Spleen (tissue), 11 donors: ENCODE results near the gene TRPM1. TPM values are rescaled to one million over a fixed set of nuclear protein-coding genes. Genes with fewer than 3 reads are reported as not detected.

ENCODE experiments used
- DNase-seq: peaks from one replicate; pipeline ENCODE4 v3.0.0-alpha.2; 2020
- H3K27ac ChIP-seq, 8 donors: fragments of 200-600 bp; sonication (generic) in 7 of 8; 1 replicate in 4 of 8; 2 replicates in 4 of 8; pipeline versions ENCODE4 v1.5.0 to v1.8.0; 2016 to 2021; ENCODE audit warnings: inconsistent platforms in 4 of 8, mild to moderate bottlenecking in 4 of 8, moderate library complexity in 1 of 8
- H3K27me3 ChIP-seq, 7 donors: fragments of 200-600 bp; sonication (generic) in 6 of 7; replicated peaks in 1 of 7; 1 replicate in 4 of 7; 2 replicates in 3 of 7; pipeline versions ENCODE4 v1.5.0 to v1.8.0; 2016 to 2021; ENCODE audit warnings: inconsistent platforms in 3 of 7, mild to moderate bottlenecking in 1 of 7
- H3K36me3 ChIP-seq, 6 donors: fragments of 200-600 bp; sonication (generic) in 5 of 6; 1 replicate in 4 of 6; 2 replicates in 2 of 6; pipeline versions ENCODE4 v1.5.0 to v1.8.0; 2016 to 2021; ENCODE audit warnings: inconsistent platforms in 2 of 6
- H3K4me1 ChIP-seq, 6 donors: fragments of 200-600 bp; sonication (generic) in 5 of 6; 1 replicate in 3 of 6; 2 replicates in 3 of 6; pipeline versions ENCODE4 v1.5.0 to v1.8.0; 2016 to 2021; ENCODE audit warnings: inconsistent platforms in 3 of 6
- H3K4me3 ChIP-seq, 8 donors: fragments of 200-600 bp; sonication (generic) in 7 of 8; 1 replicate in 4 of 8; 2 replicates in 4 of 8; pipeline versions ENCODE4 v1.5.0 to v1.8.0; 2016 to 2021; ENCODE audit warnings: inconsistent platforms in 4 of 8, mild to moderate bottlenecking in 4 of 8, moderate library complexity in 2 of 8
- H3K9me3 ChIP-seq, 8 donors: fragments of 200-600 bp; sonication (generic) in 7 of 8; 1 replicate in 4 of 8; 2 replicates in 4 of 8; pipeline versions ENCODE4 v1.5.0 to v1.8.0; 2016 to 2021; ENCODE audit warnings: inconsistent platforms in 4 of 8
- CTCF ChIP-seq, 11 experiments: fragments of 200-600 bp in 7 of 11; fragments of 450-650 bp in 4 of 11; sonication (generic) in 4 of 11; IDR thresholded peaks in 8 of 11; conservative IDR thresholded peaks in 3 of 11; 1 replicate in 7 of 11; 2 replicates in 4 of 11; pipeline versions ENCODE4 v1.4.0 to v1.8.0; 2016 to 2021; ENCODE audit warnings: antibody characterized with exemption in 11 of 11, inconsistent platforms in 4 of 11, mild to moderate bottlenecking in 1 of 11
- POLR2A ChIP-seq, 3 donors: fragments of 450-650 bp; IDR thresholded peaks; one replicate each; pipeline ENCODE4 v1.5.1; 2017; ENCODE audit warnings: antibody characterized with exemption in 3 of 3, mild to moderate bottlenecking in 1 of 3
- POLR2AphosphoS5 ChIP-seq, 3 donors: sonication (generic); formaldehyde crosslinking; IDR thresholded peaks; one replicate each; pipeline ENCODE4 v1.5.1; 2017; ENCODE audit warnings: antibody characterized with exemption in 3 of 3
- WGBS, 5 donors: extraction: QIAGEN DNeasy Blood & Tissue Kit in 3 of 5; methylation state at CpG; one replicate each; pipeline versions ENCODE4 v1.1.5 to v1.1.7; 2013 to 2018; 5-methylcytosine and 5-hydroxymethylcytosine counted together
- intact Hi-C: fragments of 100-400 bp; cut with DNase I; formaldehyde crosslinking; loops from one replicate; pipeline ENCODE4 v1.15.0; 2023; ENCODE audit warnings: low total_unique reads
- polyA plus RNA-seq, 3 donors: library from polyadenylated mRNA; stranded (reverse); fragments of 200-250 nt; gene quantifications; one replicate each; pipeline ENCODE4 v1.2.1, GENCODE V29; 2013
- total RNA-seq, 7 donors: library from RNA; depleted of rRNA in 3 of 7; stranded (reverse); fragments of >200 nt in 3 of 7; fragmentation: NEBNext Ultra II Directional in 4 of 7; extraction: Animal tissue kit (Norgen Biotek cat#: 25700) in 4 of 7; gene quantifications; one replicate each; pipeline versions ENCODE4 v1.1.0 to v1.2.1, GENCODE V29; 2016 to 2021
- donor health status: healthy with polysubstance abuse.
- donor health status: DM: no; HTN: no; CAD: no; lungs with moderate emphysema.
- donor health status: DM: no; HTN: no; CAD: no.
- donor health status: Bipolar disorder and iron deficiency.
- donor health status: healthy.
- donor health status: DM: no; HTN: no; CAD: no.
- donor health status: DM: yes; HTN: yes; CAD: no.

Gene TRPM1
- total and polyA plus RNA-seq, 10 donors = 0.06 to 0.42 TPM; not detected in 8

- no peak for DNase-seq
- intact Hi-C loops = no loop called here
- Histone ChIP-seq H3K4me3 (no peak overlapping the region), H3K9me3 (no peaks in the 10 kb centered on the region), H3K4me1 (peaks cover 0 to 25% (median 21%) of the 10 kb centered on the region in 6 donors), H3K36me3 (no peaks in the 10 kb centered on the region), H3K27ac (no peak overlapping the region), H3K27me3 (no peaks in the 10 kb centered on the region)
- 83 to 91% (median 86%) methylated on average over 3 of the region's 3 CpGs for WGBS, 5 donors
- no peak for TF ChIP-seq CTCF (IDR thresholded peaks at IDR 0.05 in 8 of 11, conservative IDR thresholded peaks at IDR 0.05 in 3 of 11)
- TF ChIP-seq POLR2AphosphoS5 (IDR thresholded peaks at IDR 0.05) = no peak
- TF ChIP-seq POLR2A (IDR thresholded peaks at IDR 0.05) = no peak
These were observed 55.9 kb downstream of the TRPM1 start for GRCh38 chr15:31045606-31046005.

- DNase-seq = no peak
- TF ChIP-seq POLR2AphosphoS5 (IDR thresholded peaks at IDR 0.05) (no peak), CTCF (IDR thresholded peaks at IDR 0.05 in 8 of 11, conservative IDR thresholded peaks at IDR 0.05 in 3 of 11) (no peak), POLR2A (IDR thresholded peaks at IDR 0.05) (no peak)
- H3K36me3 ChIP-seq = no peaks in the 10 kb centered on the region
- no peak overlapping the region for H3K27ac ChIP-seq
- WGBS, 5 donors = 72 to 84% (median 83%) methylated on average over 2 of the region's 2 CpGs
- H3K4me3 ChIP-seq = no peak overlapping the region
- H3K27me3 ChIP-seq = no peaks in the 10 kb centered on the region
- H3K9me3 ChIP-seq = no peaks in the 10 kb centered on the region
- no peaks in the 10 kb centered on the region for H3K4me1 ChIP-seq
- intact Hi-C loops = no loop called here
These were observed 58.8 kb downstream of the TRPM1 start for GRCh38 chr15:31042751-31043150.

- WGBS, 5 donors = 87 to 98% (median 93%) methylated on average over 4 of the region's 4 CpGs
- Histone ChIP-seq H3K4me1 (no peaks in the 10 kb centered on the region), H3K4me3 (no peak overlapping the region), H3K9me3 (no peaks in the 10 kb centered on the region), H3K27ac (no peak overlapping the region), H3K36me3 (no peaks in the 10 kb centered on the region), H3K27me3 (no peaks in the 10 kb centered on the region)
- intact Hi-C loops = no loop called here
- TF ChIP-seq CTCF (IDR thresholded peaks at IDR 0.05 in 8 of 11, conservative IDR thresholded peaks at IDR 0.05 in 3 of 11) (no peak), POLR2A (IDR thresholded peaks at IDR 0.05) (no peak), POLR2AphosphoS5 (IDR thresholded peaks at IDR 0.05) (no peak)
- DNase-seq = no peak
These were observed 59.9 kb downstream of the TRPM1 start for GRCh38 chr15:31041610-31042009.

GRCh38 chr15:31040611-31041010, 60.9 kb downstream of the TRPM1 start:
- 90 to 96% (median 92%) methylated on average over 8 of the region's 8 CpGs for WGBS, 5 donors
- H3K4me3 ChIP-seq = no peak overlapping the region
- H3K36me3 ChIP-seq = no peaks in the 10 kb centered on the region
- no peak for DNase-seq
- no peaks in the 10 kb centered on the region for H3K4me1 ChIP-seq
- intact Hi-C loops = no loop called here
- TF ChIP-seq CTCF (IDR thresholded peaks at IDR 0.05 in 8 of 11, conservative IDR thresholded peaks at IDR 0.05 in 3 of 11) = no peak
- TF ChIP-seq POLR2A (IDR thresholded peaks at IDR 0.05) = no peak
- TF ChIP-seq POLR2AphosphoS5 (IDR thresholded peaks at IDR 0.05) = no peak
- H3K9me3 ChIP-seq = no peaks in the 10 kb centered on the region
- no peaks in the 10 kb centered on the region for H3K27me3 ChIP-seq
- H3K27ac ChIP-seq = no peak overlapping the region
